ENCODE results near the gene IFI27.
A peak's percentile ranks its signal among the peaks of the same experiment; 100 is the strongest.
"Not testable (repeated sequence)": the region's sequence is repeated elsewhere in the genome, so short reads cannot be mapped to it uniquely, and the experiment has no call there.

Gene IFI27

GRCh38 chr14:94110552-94111181 lies at the start of gene IFI27:
TSS of gene IFI27 (plus strand) at chr14:94110736.
- no peak for DNase-seq (ENCODE audit: low spot score)

- DNase-seq (ENCODE audit: low spot score): no peak
Observed at GRCh38 chr14:94062344-94062940, 48.1 kb upstream of the IFI27 start.

DNA sequence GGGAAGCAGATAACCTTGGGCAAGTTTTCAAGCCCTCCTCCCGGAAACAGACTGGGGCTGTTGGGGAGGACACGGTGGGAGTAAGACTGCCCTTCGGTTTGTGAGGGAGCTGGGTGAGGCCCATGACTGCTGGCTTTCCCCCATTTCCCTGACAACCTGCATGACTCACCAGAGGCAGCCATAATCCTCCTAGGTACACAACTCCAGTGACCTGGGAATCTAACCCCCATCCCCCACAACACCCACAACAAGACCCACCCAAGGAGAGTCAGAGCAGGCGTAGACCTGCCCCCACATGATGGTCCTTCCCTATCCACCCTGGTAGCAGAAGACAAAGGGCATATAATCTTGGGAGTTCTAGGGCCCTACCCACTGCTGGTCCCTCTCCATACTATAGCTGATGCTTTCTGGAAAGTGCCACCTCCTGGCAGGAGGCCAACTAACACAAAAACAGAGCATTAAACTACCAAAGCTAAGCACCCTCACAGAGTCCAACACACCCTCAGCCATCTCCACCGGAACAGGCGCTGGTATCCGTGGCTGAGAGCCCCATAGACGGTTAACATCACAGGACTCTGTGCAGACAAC lies 44.4 kb upstream of the IFI27 start:
- no peak for DNase-seq (ENCODE audit: low spot score)

DNA sequence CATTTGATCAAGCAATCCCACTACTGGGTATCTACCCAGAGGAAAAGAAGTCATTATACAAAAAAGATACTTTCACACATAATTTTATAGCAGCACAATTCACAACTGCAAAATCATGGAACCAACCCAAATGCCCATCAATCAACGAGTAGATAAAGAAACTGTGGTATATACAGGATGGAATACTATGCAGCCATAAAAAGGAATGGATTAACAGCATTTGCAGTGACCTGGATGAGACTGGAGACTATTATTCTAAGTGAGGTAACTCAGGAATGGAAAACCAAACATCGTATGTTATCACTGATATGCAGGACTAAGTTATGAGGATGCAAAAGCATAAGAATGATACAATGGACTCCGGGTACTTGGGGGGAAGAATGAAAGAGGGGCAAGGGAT lies 38.5 kb upstream of the IFI27 start:
- not testable (repeated sequence) for DNase-seq (ENCODE audit: low spot score)

- no peak for DNase-seq (ENCODE audit: low spot score)
Observed at GRCh38 chr14:94074534-94074933, 36.0 kb upstream of the IFI27 start.

- no peak for DNase-seq (ENCODE audit: low spot score)
Observed at GRCh38 chr14:94075008-94075407, 35.5 kb upstream of the IFI27 start.

GRCh38 chr14:94077111-94077821 lies 33.3 kb upstream of the IFI27 start:
- DNase-seq (ENCODE audit: low spot score): no peak

DNA sequence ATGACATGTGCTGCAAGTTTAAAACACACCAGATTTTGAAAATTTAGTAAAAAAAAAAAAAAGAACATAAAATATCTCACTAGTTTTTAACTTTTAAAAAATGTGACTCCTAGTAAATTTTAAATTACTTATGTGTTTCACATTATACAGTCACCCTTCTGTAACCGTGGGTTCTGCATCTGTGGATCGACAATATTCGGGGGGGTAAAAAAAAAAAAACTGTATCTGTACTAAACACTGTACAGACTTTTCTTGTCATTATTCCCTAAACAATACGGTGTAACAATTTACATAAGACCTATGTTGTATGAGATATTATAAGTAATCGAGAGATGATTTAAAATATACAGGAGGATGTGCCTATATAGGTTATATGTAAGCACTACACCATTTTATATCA lies 32.7 kb upstream of the IFI27 start:
- DNase-seq (ENCODE audit: low spot score): no peak

GRCh38 chr14:94079891-94080620 lies 30.5 kb upstream of the IFI27 start:
- DNase-seq (ENCODE audit: low spot score): peak; percentile 15

GRCh38 chr14:94080621-94081385 lies 29.7 kb upstream of the IFI27 start, which contains the start of the genes DDX24 and IFI27L1:
TSS of gene DDX24 (minus strand) at chr14:94081202. CDS start at chr14:94079742, 1,460 bp downstream.
TSS of gene IFI27L1 (plus strand) at chr14:94081310. CDS start at chr14:94096938, 15,628 bp downstream.
- DNase-seq (ENCODE audit: low spot score): peak; percentile 96

DNA sequence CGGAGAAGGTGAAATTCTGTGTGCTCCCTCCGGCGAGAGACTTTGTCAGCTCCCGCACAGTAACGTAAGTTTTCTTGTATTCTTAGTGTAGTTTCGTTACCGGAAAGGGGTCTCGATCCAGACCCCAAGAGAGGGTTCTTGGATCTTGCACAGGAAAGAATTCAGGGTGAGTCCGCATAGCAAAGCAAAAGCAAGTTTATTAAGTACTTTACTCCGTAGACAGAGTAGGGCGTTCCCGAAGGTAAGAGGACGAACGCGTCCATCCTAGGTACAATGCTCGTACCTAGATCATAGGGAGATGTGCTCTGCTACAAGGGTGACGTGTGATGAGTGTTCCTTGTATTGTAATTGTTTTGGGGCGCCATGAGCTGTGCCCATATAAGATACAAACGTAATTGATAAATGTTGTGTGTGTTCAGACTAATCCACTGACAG lies 29.1 kb upstream of the IFI27 start:
- DNase-seq (ENCODE audit: low spot score): no peak

GRCh38 chr14:94087891-94088290 lies 22.6 kb upstream of the IFI27 start:
- DNase-seq (ENCODE audit: low spot score): no peak

DNA sequence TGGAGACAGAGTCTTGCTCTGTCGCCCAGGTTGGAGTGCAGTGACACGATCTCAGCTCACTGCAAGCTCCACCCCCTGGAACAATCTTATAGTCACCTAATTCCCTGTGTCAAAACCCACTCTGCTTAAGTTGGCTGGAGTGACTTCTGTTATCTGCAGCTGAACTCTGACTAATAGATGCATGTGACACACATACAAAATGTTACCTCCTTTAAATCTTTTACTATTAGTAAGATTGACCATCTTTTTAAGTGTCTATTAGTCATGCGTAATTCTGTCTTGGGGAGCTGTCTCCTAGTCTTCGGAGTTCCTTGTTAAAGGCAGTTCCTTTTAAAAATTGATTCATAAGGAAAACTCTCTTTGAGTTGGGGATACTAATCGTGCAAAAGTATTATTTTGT lies 22.0 kb upstream of the IFI27 start:
- no peak for DNase-seq (ENCODE audit: low spot score)

DNA sequence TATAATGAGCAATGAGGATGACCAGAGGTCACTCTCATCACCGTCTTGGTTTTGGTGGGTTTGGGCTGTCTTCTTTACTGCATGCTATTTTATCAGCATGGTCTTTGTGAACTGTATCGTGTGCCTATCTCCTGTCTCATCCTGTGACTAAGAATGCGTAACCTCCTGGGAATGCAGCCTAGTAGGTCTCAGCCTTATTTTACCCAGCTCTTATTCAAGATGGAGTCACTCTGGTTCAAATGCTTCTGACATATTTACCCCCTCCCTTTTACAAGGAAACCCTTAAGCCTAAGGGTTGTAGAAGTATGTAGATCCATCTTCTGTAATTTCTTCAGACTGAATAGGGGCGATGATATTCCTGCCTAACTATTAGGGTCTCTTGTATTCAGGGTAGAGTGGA lies 21.1 kb upstream of the IFI27 start:
- DNase-seq (ENCODE audit: low spot score): no peak

- DNase-seq (ENCODE audit: low spot score): no peak
Observed at GRCh38 chr14:94093418-94093817, 17.1 kb upstream of the IFI27 start.

- DNase-seq (ENCODE audit: low spot score): no peak
Observed at GRCh38 chr14:94097091-94097490, 13.4 kb upstream of the IFI27 start.

DNA sequence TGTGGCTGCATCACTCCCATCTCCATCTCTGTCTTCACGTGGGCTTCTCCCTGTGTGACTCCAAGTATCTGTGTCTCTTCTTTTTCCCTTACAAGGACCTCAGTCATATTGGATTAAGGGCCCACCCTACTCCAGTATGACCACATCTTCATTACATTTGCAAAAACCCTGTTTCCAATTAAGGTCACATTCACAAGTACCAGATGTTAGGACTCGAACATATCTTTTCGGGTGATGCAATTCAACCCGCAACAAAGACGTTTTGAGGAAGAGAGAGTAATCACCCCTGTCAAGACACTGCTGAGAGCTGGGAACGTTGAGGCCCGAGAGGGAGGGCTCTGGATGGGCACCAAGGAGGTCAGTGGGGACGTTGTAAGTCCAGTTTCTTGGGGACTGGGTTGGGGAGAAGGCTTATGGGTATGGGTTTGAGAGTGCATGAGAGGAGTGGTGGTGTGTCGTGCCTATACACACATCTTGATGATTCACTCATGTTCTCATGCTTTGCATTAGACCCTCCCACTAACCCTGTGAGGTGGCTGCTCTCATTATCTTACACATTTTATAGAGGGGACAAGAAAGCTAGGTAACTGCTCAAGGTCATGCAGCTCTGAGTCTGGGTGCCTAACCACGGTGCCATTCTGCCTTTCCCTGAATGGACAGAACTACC lies 12.1 kb upstream of the IFI27 start:
- DNase-seq (ENCODE audit: low spot score): no peak

DNA sequence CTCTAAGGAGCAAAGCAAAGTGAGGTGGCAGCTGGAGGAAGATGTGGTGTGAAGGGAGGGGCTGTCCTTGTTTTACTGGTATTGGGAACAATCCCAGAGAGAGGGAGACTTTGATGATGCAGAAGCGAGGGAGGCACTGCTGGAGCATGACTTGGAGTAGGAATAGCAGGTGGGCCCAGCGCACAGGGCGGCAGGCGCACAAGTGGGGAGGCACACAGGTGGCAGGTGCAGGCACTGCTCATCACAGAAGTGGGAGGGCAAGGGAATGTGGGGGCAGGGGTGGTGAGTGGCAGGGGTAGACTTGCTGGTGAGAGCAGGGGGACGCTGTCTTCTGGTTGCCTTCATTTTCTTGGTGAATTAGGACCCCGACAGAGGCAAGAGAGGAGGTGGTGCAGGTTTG lies 11.5 kb upstream of the IFI27 start:
- DNase-seq (ENCODE audit: low spot score): no peak

DNA sequence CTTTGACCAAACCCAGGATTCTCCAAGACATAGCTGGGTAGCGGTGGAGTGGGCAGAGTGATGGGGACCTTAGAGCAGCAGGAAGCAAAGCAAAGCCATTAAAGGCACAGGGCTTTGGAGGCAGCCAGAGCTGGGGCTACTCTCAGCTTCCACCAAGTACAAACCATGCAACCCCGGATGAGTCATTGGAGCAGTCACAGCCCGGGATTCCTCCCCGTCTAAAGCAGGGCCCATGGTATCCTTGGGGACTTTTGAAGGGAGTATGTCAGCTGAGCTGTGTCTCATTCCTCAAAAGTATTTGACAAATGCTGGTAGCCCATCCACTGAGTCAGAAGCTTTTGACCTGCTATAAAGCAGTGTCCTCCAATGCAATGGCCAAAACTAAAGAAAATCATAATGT lies 9.7 kb upstream of the IFI27 start:
- DNase-seq (ENCODE audit: low spot score): no peak

GRCh38 chr14:94101748-94102147 lies 8.8 kb upstream of the IFI27 start:
- no peak for DNase-seq (ENCODE audit: low spot score)
